Progenitor cell of endocrine pancreas (in vitro differentiated cells): ENCODE measurements around the gene TAC3. TPM values are rescaled to one million over a fixed set of nuclear protein-coding genes. Genes with fewer than 3 reads are reported as not detected.

Experiments
- DNase-seq: peaks from one replicate; pipeline ENCODE4 v3.0.0; 2021; ENCODE audit warnings: low spot score; ENCODE audit not compliant: unreplicated experiment
- H3K27ac Mint-ChIP-seq: 2 replicates; pipeline ENCODE4 v1.8.0; 2021; ENCODE audit warnings: mild to moderate bottlenecking, moderate library complexity, mixed read lengths
- H3K27me3 Mint-ChIP-seq: 2 replicates; pipeline ENCODE4 v1.8.0; 2021; ENCODE audit warnings: mixed read lengths
- H3K36me3 Mint-ChIP-seq: 2 replicates; pipeline ENCODE4 v1.8.0; 2022; ENCODE audit warnings: mixed read lengths; ENCODE audit not compliant: insufficient read depth
- H3K4me1 Mint-ChIP-seq: 2 replicates; pipeline ENCODE4 v1.8.0; 2021; ENCODE audit warnings: low read depth, mixed read lengths
- H3K4me3 Mint-ChIP-seq: 2 replicates; pipeline ENCODE4 v1.8.0; 2021; ENCODE audit warnings: low read depth, mild to moderate bottlenecking, moderate library complexity, mixed read lengths
- H3K9me3 Mint-ChIP-seq: 2 replicates; pipeline ENCODE4 v1.8.0; 2021; ENCODE audit warnings: low read depth, mixed read lengths
- CTCF ChIP-seq: fragments of 200-600 bp; sonication (generic); IDR thresholded peaks from one replicate; pipeline ENCODE4 v1.5.0; 2021; ENCODE audit warnings: antibody characterized with exemption, mild to moderate bottlenecking; ENCODE audit not compliant: unreplicated experiment
- total RNA-seq: library from RNA; stranded (reverse); gene quantifications from 2 replicates; pipeline ENCODE4 v1.2.1, GENCODE V29; 2021

Gene TAC3
- total RNA-seq, 1 donor from 2014 or later, result 4.1 TPM

GRCh38 chr12:57005980-57006808, 10.1 kb downstream of the TAC3 start, which contains the start of gene ZBTB39:
Gene ZBTB39, minus strand, starts transcription at chr12:57006546. Its CDS starts 1,629 bp downstream, at chr12:57004917.
- TF ChIP-seq CTCF, result peak; percentile 58
- Mint-ChIP-seq H3K27ac (peak within 1 kb of the TSS; percentile 76), H3K9me3 (no peaks in the 10 kb centered on the region), H3K27me3 (no peaks in the 10 kb centered on the region), H3K36me3 (peaks cover 17% of the 10 kb centered on the region), H3K4me3 (peak within 1 kb of the TSS; percentile 87), H3K4me1 (peaks cover 22% of the 10 kb centered on the region)
- peak; percentile 64 for DNase-seq

GRCh38 chr12:57004651-57005050, 11.7 kb downstream of the TAC3 start:
- Mint-ChIP-seq H3K4me1 (peaks cover 22% of the 10 kb centered on the region), H3K36me3 (peaks cover 20% of the 10 kb centered on the region), H3K9me3 (no peaks in the 10 kb centered on the region), H3K4me3 (peak overlapping the region; percentile 87), H3K27me3 (no peaks in the 10 kb centered on the region), H3K27ac (no peak overlapping the region)
- no peak for TF ChIP-seq CTCF
- DNase-seq, result no peak

GRCh38 chr12:57003395-57003794, 12.9 kb downstream of the TAC3 start:
- Mint-ChIP-seq H3K27me3 (no peaks in the 10 kb centered on the region), H3K36me3 (peaks cover 20% of the 10 kb centered on the region), H3K4me1 (peaks cover 21% of the 10 kb centered on the region), H3K9me3 (no peaks in the 10 kb centered on the region), H3K4me3 (no peak overlapping the region), H3K27ac (peak overlapping the region; percentile 65)
- no peak for TF ChIP-seq CTCF
- no peak for DNase-seq

GRCh38 chr12:57001448-57001906, 14.9 kb downstream of the TAC3 start:
- Mint-ChIP-seq H3K27me3 (no peaks in the 10 kb centered on the region), H3K4me3 (peak overlapping the region; percentile 30), H3K27ac (no peak overlapping the region), H3K36me3 (peaks cover 20% of the 10 kb centered on the region), H3K4me1 (peaks cover 18% of the 10 kb centered on the region), H3K9me3 (no peaks in the 10 kb centered on the region)
- peak; percentile 62 for DNase-seq
- TF ChIP-seq CTCF, result peak; percentile 83

- Mint-ChIP-seq H3K4me1 (peaks cover 15% of the 10 kb centered on the region), H3K9me3 (no peaks in the 10 kb centered on the region), H3K27ac (no peak overlapping the region), H3K27me3 (no peaks in the 10 kb centered on the region), H3K36me3 (peaks cover 25% of the 10 kb centered on the region), H3K4me3 (no peak overlapping the region)
- DNase-seq, result no peak
- no peak for TF ChIP-seq CTCF
These were observed 15.9 kb downstream of the TAC3 start for GRCh38 chr12:57000393-57000792.
